Uterus (tissue), 4 donors: ENCODE results near the gene TRAF4. TPM values are rescaled to one million over a fixed set of nuclear protein-coding genes. Genes with fewer than 3 reads are reported as not detected.
"Not testable (repeated sequence)": the region's sequence is repeated elsewhere in the genome, so short reads cannot be mapped to it uniquely, and the experiment has no call there.

Source experiments
- DNase-seq, 2 donors: peaks; one replicate each; pipeline ENCODE4 v3.0.0-alpha.2; 2019 to 2020
- H3K27ac ChIP-seq, 2 donors: fragments of 200-600 bp; sonication (generic); 1 replicate in 1 of 2; 2 replicates in 1 of 2; pipeline ENCODE4 v1.5.1; 2016 to 2018
- H3K27me3 ChIP-seq, 2 donors: fragments of 200-600 bp; sonication (generic); one replicate each; pipeline ENCODE4 v1.5.1; 2018 to 2019; ENCODE audit warnings: control low read depth in 1 of 2
- H3K36me3 ChIP-seq, 2 donors: fragments of 200-600 bp; sonication (generic); one replicate each; pipeline ENCODE4 v1.5.1; 2019; ENCODE audit warnings: control low read depth in 1 of 2
- H3K4me1 ChIP-seq, 2 donors: fragments of 200-600 bp; sonication (generic); one replicate each; pipeline ENCODE4 v1.5.1; 2018 to 2019; ENCODE audit warnings: control low read depth in 1 of 2
- H3K4me3 ChIP-seq, 2 donors: fragments of 200-600 bp; sonication (generic); 1 replicate in 1 of 2; 2 replicates in 1 of 2; pipeline ENCODE4 v1.5.1; 2018 to 2019; ENCODE audit warnings: mild to moderate bottlenecking in 1 of 2
- H3K9me3 ChIP-seq, 2 donors: fragments of 200-600 bp; sonication (generic); one replicate each; pipeline ENCODE4 v1.5.1; 2019; ENCODE audit warnings: control low read depth in 1 of 2
- CTCF ChIP-seq, 4 experiments: fragments of 200-600 bp in 2 of 4; fragments of 450-650 bp in 2 of 4; sonication (generic) in 2 of 4; IDR thresholded peaks; one replicate each; pipeline ENCODE4 v1.5.1; 2016 to 2019; ENCODE audit warnings: antibody characterized with exemption in 4 of 4, mild to moderate bottlenecking in 2 of 4, moderate library complexity in 1 of 4
- POLR2A ChIP-seq, 2 donors: fragments of 450-650 bp; IDR thresholded peaks; one replicate each; pipeline ENCODE4 v1.6.1; 2016; ENCODE audit warnings: antibody characterized with exemption in 2 of 2, mild to moderate bottlenecking in 1 of 2, moderate library complexity in 1 of 2
- intact Hi-C: fragments of 100-400 bp; cut with DNase I; formaldehyde crosslinking; loops from one replicate; pipeline ENCODE4 v1.15.1; 2023; ENCODE audit warnings: low total_unique reads
- total RNA-seq, 4 donors: library from RNA; depleted of rRNA in 3 of 4; stranded (reverse); fragments of >200 nt in 3 of 4; gene quantifications; one replicate each; pipeline versions ENCODE4 v1.1.0 to v1.2.4, GENCODE V29; 2014 to 2023
- donor health status: DM: yes; HTN: yes; CAD: no.

The TRAF4 gene
- total RNA-seq, 4 donors from 2014 or later, result under 0.01 to 22.4 (median 11.4) TPM

- Histone ChIP-seq H3K27ac (no peak overlapping the region), H3K27me3 (no peaks in the 10 kb centered on the region), H3K9me3 (no peaks in the 10 kb centered on the region), H3K4me3 (no peak overlapping the region), H3K4me1 (no peaks in the 10 kb centered on the region), H3K36me3 (no peaks in the 10 kb centered on the region)
- no peak for DNase-seq
- intact Hi-C loops, result loop anchor here (10.0 kb wide), 2 partner anchors 90 to 130 kb away; partner anchors contain the start of genes ERAL1 and FLOT2
- TF ChIP-seq POLR2A (IDR thresholded peaks at IDR 0.05) (no peak), CTCF (IDR thresholded peaks at IDR 0.05) (no peak)
Observed at GRCh38 chr17:28765038-28765437, 21.2 kb downstream of the TRAF4 start.

GRCh38 chr17:28773736-28774135 lies 29.9 kb downstream of the TRAF4 start:
- H3K27ac ChIP-seq, result no peak overlapping the region
- no peaks in the 10 kb centered on the region for H3K9me3 ChIP-seq
- H3K36me3 ChIP-seq, result no peaks in the 10 kb centered on the region
- no peak for TF ChIP-seq CTCF (IDR thresholded peaks at IDR 0.05)
- no peak for TF ChIP-seq POLR2A (IDR thresholded peaks at IDR 0.05)
- intact Hi-C loops, result no loop called here
- no peaks in the 10 kb centered on the region for H3K4me1 ChIP-seq
- no peak overlapping the region for H3K4me3 ChIP-seq
- H3K27me3 ChIP-seq, result no peaks in the 10 kb centered on the region
- DNase-seq, result no peak

GRCh38 chr17:28774206-28774605 lies 30.4 kb downstream of the TRAF4 start:
- intact Hi-C loops, result no loop called here
- Histone ChIP-seq H3K27ac (no peak overlapping the region), H3K4me1 (no peaks in the 10 kb centered on the region), H3K4me3 (no peak overlapping the region), H3K36me3 (no peaks in the 10 kb centered on the region), H3K27me3 (no peaks in the 10 kb centered on the region), H3K9me3 (no peaks in the 10 kb centered on the region)
- no peak for DNase-seq
- TF ChIP-seq CTCF (IDR thresholded peaks at IDR 0.05), result no peak
- no peak for TF ChIP-seq POLR2A (IDR thresholded peaks at IDR 0.05)

- no peak for DNase-seq
- Histone ChIP-seq H3K36me3 (no peaks in the 10 kb centered on the region), H3K4me3 (no peak overlapping the region), H3K27me3 (no peaks in the 10 kb centered on the region), H3K4me1 (no peaks in the 10 kb centered on the region), H3K27ac (no peak overlapping the region), H3K9me3 (no peaks in the 10 kb centered on the region)
- TF ChIP-seq POLR2A (IDR thresholded peaks at IDR 0.05) (no peak), CTCF (IDR thresholded peaks at IDR 0.05) (no peak)
- intact Hi-C loops, result no loop called here
Observed at GRCh38 chr17:28777178-28777577, 33.4 kb downstream of the TRAF4 start.

GRCh38 chr17:28779601-28780000 lies 35.8 kb downstream of the TRAF4 start:
- H3K27me3 ChIP-seq, H3K36me3 ChIP-seq, H3K27ac ChIP-seq, intact Hi-C loops, H3K4me1 ChIP-seq, DNase-seq, H3K9me3 ChIP-seq, H3K4me3 ChIP-seq: not testable (repeated sequence)

GRCh38 chr17:28783161-28783560 lies 39.4 kb downstream of the TRAF4 start:
- Histone ChIP-seq H3K4me1 (no peaks in the 10 kb centered on the region), H3K4me3 (no peak overlapping the region), H3K27ac (no peak overlapping the region), H3K27me3 (no peaks in the 10 kb centered on the region), H3K9me3 (no peaks in the 10 kb centered on the region), H3K36me3 (no peaks in the 10 kb centered on the region)
- TF ChIP-seq CTCF (IDR thresholded peaks at IDR 0.05), result no peak
- intact Hi-C loops, result no loop called here
- DNase-seq, result no peak
